HG02973 (cell line): ENCODE data around the gene CHRNB4.

Experiments
- ATAC-seq: cut with Tn5 transposase; IDR thresholded peaks from one replicate; pipeline ENCODE4 v1.9.1; 2021; ENCODE audit warnings: moderate library complexity; ENCODE audit not compliant: unreplicated experiment

The CHRNB4 gene

DNA sequence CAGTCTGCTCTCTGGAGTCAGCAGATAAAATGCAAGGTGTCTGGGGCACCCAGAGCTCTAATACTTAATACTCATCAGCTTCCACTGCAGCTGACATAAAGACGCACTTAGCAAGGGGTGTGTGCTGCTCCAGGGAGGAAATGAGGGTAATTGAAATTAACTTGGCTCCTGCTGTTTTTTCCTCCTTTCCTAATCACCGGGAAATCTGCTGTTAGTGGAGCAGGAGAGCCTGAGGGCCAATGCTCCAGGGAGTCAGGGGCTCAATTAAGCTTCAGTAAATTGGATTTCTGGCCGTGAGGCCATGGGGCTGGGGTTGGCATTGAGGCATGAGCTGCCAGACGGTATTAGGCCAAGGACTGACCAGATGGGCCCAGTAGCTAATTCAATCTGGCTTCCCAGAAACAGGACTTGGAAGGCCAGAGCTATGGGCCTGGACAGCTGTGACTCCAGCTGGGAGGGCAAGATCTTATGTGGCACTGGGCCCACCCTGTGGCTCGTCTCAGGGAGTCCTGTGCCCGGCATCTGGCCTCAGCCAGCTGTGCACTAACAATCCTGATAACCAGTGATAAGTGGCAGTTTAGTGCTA is 30.7 kb upstream of the CHRNB4 start:
- ATAC-seq, result no peak

DNA sequence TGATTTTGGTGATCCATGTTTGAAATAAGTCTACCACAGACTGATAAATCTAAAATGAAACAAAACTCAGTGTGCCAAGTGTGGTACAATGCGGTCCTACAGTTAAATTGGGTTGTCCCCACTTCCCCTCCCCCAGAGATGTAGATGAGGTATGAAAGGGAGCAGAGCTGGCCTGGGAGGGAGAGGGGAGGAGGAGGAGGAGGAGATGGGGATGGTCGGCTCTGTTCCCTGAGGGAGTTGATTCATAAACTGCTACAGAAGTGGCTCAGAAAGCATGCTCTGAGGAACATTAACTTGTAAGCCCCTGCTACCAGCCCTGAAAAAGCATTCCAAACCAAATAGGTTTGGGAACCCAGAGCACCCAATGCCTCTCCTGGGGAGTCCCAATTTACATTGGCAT is 28.0 kb upstream of the CHRNB4 start:
- no peak for ATAC-seq

DNA sequence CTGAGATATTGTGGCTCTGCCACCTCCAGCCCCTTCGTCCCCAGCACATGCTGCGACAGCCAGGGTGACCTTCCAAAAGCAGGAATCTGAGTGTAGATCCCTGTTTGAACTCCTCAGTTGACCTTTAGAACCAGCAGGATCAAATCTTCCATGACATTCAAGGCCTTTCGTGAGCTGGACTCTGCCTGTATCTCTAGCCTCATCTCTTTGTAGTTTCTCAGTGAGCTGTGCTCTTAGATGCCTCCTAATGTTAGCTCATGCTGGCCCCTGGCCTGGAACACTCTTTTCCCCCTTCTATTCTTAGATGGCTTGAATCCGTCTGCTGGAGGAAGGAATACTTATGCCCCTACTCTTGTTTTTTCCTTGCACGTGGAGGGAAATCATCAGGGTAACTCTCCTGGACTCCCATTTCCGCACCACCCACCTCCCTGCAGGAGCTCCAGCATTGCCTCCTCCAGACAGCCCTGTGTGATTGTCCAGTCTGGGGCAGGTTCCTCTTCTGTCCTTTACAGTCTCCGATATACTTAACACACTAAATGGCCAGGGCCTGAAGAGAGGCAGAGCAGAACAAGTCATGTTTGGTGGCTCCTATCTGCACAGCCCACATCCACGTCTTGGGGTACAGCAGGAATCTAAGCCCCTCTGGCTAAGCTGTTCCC is 26.7 kb upstream of the CHRNB4 start:
- ATAC-seq, result no peak

DNA sequence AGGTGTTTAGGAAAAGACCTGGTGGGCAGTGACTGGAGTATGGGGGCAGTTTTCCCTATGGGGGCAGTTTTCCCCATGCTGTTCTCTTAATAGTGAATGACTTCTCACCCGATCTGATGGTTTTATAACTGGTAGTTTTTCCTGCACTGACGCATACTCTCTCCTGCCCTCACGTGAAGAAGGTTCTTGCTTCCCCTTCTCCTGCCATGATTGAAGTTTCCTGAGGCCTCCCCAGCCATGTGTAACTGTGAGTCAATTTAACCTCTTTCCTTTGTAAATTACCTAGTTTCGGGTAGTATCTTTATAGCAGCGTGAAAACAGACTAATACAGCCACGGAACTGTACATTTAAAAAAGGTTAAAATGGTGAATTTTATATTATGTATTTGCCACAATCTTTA is 25.0 kb upstream of the CHRNB4 start:
- no peak for ATAC-seq

DNA sequence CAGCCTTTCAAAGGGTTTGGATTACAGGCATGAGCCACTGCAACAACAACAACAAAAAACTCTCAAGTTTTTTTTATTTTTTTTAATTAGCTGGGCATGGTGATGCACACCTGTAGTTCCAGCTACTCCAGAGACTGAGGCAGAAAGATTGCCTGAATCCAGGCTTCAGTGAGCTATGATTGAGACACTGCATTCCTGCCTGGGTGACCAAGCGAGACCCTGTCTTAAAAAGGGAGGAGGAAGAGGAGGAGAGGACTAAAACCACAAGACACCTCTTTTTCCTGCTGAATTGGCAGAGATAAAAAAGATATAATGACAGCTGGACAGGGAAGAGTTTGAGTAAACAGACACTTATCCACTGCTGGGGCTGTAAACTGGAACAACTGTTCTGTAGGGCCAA is 22.7 kb upstream of the CHRNB4 start:
- ATAC-seq, result no peak

DNA sequence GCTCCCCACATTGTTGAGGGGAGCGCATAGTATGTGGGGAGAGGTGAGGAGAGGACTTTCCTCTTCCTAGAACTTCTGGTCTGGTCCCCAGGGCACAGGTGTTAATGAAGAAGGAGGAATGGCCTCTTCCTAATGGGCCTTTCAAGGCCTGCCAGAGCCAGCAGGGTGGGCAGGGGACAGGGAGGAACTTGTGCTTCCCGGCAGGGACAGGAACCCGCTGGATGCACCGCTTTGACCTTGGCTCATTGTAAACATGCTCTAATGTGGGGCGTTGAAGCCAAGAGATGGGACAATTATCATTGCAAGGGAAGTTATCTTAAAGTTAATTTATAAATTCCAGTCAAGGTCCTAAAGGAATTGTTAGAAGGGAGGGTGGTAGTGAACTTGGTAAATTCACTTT is 21.0 kb upstream of the CHRNB4 start:
- no peak for ATAC-seq

GRCh38 chr15:78661001-78661400 is 20.0 kb upstream of the CHRNB4 start:
- no peak for ATAC-seq

DNA sequence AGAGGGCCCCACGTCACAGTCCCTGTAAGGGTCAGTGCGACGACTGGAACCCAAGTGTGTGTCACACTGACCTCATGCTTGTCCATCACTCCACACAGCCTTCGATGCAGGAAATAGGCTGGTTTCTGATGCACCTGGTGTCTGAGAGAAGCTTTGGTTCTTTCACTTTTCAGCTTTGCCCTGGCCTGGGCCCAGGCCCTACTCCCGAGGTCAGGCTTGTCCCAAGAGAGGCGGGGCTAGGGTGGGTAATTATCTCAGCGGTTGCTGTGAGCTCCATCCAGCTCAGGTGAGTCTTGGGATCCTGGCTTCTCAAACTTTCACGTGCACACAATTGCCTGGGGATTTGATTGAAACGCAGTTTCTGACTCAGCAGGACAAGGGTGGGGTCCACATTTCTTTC is 19.6 kb upstream of the CHRNB4 start:
- no peak for ATAC-seq

DNA sequence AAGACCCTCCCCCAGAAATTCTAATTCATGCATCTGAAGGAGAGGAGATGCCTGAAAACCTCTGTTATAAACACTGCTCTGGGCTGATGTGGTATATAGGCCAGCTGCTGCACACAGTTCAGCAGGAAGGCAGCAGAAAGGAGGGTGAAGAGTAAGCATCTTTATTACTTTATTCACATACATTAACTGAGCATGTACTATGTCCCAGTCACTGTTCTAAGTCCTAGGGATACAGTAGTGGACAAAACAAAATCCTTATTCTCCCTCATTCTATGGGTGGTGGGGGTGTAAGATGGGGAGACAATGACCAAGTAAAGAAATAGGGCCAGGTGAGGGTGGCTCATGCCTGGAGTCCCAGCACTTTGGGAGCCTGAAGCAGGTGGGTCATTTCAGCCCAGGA is 17.8 kb upstream of the CHRNB4 start:
- ATAC-seq, result no peak

GRCh38 chr15:78654272-78654671 is 13.3 kb upstream of the CHRNB4 start:
- no peak for ATAC-seq

- ATAC-seq, result no peak
These were observed 11.1 kb upstream of the CHRNB4 start for GRCh38 chr15:78651930-78652615.

- ATAC-seq, result no peak
These were observed 10.0 kb upstream of the CHRNB4 start for GRCh38 chr15:78651007-78651406.

- no peak for ATAC-seq
These were observed 9.0 kb upstream of the CHRNB4 start for GRCh38 chr15:78650022-78650421.

- no peak for ATAC-seq
These were observed 4.0 kb upstream of the CHRNB4 start for GRCh38 chr15:78645009-78645408.

DNA sequence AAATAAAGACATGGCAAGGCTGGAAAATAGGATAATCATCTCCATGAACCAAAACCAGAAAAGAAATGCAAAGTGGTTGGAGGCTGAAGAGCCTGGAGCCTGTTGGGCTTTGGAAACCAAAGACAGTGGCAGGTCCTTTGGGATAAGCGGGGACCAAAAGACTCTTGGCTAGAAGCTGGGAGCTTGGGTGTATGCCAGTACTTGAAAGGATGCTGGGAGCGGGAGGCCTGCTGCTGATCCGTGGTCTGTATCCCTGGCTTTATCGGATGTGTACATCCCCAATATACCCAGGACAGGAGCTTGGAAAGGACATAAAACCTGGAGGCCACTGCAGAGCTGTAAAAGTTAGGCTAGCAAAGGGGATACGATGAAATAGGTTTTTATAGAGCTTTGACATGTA is 1.3 kb upstream of the CHRNB4 start:
- ATAC-seq, result no peak

DNA sequence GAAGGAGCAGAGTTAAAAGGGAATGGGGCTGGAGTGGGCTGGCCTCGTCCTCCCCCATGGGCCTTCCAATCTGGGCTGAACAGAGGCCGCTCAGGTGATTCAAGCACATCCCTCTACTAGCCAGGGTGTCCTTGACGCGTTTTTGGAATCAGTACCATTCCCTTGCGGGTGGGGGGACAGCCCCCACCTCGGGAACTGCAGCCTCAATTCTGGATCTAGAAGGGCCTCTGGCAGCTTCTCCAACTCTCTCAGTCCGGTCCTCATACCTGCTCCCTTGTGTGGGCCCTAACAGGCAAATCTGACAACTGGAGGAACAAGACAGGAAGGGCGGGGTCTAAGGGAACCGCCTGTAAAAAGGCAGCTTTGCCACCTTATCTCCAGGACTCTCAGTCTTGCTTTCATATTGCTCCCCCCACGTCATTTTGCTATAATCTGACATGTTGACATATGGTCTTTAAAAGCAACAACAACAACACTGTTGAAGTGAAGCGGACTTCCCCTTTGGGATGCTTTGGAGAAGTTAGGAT is 802 bp upstream of the CHRNB4 start:
- ATAC-seq, result no peak

DNA sequence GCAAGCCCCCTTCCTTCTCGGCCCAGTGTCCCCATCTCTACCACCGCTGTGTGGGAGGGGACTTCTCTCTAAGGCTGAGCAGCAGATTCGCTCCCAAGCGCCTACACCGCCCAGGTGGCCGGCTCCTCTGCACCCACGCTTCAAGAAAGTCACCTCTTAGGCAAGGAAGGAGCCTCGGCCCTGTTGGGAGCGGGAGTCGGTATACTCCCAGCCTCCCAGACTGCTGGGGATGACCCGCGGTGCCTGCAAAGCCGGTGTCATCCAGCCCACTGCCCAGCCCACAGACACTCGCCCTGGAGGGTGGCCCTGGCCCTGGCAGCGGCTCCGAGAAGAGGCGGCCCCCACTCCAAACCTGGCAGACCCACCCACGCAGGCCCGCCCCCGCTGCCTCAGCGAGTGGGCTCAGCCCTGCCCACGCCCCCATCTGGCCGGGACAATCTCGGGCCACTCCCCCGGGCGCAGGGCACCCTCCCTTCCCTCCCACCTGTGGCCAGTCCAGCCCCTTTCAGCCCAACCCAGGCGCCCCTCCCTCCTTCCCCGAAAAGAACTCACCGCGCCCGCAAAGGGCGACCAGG is 396 bp downstream of the CHRNB4 start:
- no peak for ATAC-seq

DNA sequence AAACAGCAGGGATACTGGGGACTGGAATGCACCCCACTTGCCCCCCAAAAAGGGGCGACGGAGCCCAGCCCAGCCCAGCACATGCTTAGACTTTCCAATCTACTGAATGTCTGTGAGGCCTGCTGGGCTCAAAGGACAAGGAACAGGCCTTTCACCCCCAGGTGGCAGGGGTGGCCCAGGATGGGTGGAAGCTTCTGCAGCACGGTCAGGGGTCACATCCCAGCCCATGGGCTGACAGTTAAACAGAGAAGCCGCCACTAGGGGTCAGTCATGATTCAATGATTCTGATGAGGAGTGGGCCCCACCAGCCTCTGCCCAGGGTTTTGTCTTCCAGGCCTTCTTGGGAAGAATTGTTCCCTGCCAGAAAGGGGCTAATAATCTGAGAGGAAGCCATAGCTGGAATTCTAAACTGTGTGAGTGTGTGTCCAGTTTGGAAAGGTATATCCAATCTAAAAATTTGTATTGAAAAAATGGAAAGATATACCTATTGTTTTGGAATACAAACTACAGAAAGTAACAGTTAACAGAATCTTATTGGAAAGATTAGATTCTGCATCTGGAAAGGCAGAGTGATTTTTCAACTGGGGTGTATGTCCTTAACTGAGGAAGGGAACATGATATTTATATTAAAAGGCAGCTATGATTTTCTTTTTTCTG is 2.2 kb downstream of the CHRNB4 start:
- no peak for ATAC-seq

- no peak for ATAC-seq
These were observed 3.1 kb downstream of the CHRNB4 start for GRCh38 chr15:78637776-78638435.

DNA sequence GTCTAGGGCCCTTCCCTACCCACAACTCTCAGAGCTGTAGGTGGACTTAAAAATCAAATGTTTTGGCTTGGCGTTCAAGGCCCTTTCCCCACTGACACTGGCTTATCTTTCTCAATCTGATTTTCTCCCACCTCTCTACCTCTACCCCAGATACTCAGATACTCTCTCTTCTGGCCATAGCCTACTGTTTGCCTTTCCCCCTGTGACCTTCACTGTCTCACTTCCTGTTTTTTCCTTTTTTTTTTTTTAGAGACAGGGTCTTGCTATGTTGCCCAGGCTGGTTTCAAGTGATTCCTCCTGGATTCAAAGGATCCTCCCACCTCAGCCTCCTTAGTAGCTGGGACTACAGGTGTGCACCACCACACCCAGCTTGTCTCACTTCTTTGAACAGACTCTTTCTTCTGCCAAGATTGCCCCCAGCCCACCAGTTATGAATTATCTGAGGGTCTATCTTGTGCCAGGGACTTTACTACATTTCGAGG is 4.6 kb downstream of the CHRNB4 start:
- ATAC-seq, result no peak

GRCh38 chr15:78635346-78635745 is 5.7 kb downstream of the CHRNB4 start:
- no peak for ATAC-seq
